Cerebellar nuclear complex (tissue), 1 donor: ENCODE results near the gene GATAD2B.
"Not testable (repeated sequence)": the region's sequence is repeated elsewhere in the genome, so short reads cannot be mapped to it uniquely, and the experiment has no call there.

Source experiments
- DNase-seq, 2 experiments: peaks; one replicate each; lab custom pipeline; 2025; lab: John Stamatoyannopoulos, UW

Gene GATAD2B

GRCh38 chr1:153833968-153834367 is 88.8 kb downstream of the GATAD2B start:
- not testable (repeated sequence) for DNase-seq

- no peak for DNase-seq
Measured at GRCh38 chr1:153833171-153833570, 89.6 kb downstream of the GATAD2B start.

- no peak for DNase-seq
Measured at GRCh38 chr1:153832293-153832692, 90.5 kb downstream of the GATAD2B start.

GRCh38 chr1:153831026-153831425 is 91.7 kb downstream of the GATAD2B start:
- DNase-seq = no peak

DNA sequence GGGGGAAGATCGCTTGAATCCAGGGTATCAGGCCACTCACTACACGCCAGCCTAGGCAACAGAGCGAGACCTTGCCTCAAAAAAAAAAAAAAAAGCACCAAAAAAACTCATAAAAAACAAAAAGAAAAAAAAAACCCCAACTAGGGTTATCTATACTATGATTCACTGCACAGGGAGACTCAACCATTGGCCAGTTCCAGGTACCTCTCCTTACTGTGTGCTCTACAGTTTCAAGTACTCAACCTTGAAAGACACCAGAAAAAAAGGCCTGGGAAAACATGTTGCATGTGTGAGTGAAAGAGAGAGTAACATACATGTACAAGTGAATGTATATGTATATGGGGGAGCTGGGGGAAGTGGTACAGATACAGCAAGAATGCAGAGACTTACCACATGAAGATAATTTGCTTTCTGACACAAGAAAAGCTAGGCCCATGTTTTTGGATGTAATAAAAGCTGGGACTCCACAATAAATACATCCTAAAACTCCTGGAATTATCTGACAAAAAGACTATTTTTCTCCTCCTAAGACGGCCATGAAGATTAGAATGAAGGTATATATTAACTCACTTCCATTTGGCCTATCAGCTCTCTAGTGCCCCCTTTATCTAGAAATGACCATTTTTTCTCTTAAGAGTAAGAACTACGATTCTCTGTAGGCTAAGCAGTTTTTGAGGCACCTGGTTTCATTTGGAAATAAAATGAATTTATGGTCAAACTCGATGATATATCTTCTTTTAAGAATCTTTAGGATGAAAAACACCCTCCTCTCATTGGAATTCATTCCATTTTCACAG is 95.4 kb downstream of the GATAD2B start:
- no peak for DNase-seq

GRCh38 chr1:153818876-153819275 is 103.9 kb downstream of the GATAD2B start:
- DNase-seq = no peak

GRCh38 chr1:153816283-153816889 is 106.4 kb downstream of the GATAD2B start:
- no peak for DNase-seq

DNA sequence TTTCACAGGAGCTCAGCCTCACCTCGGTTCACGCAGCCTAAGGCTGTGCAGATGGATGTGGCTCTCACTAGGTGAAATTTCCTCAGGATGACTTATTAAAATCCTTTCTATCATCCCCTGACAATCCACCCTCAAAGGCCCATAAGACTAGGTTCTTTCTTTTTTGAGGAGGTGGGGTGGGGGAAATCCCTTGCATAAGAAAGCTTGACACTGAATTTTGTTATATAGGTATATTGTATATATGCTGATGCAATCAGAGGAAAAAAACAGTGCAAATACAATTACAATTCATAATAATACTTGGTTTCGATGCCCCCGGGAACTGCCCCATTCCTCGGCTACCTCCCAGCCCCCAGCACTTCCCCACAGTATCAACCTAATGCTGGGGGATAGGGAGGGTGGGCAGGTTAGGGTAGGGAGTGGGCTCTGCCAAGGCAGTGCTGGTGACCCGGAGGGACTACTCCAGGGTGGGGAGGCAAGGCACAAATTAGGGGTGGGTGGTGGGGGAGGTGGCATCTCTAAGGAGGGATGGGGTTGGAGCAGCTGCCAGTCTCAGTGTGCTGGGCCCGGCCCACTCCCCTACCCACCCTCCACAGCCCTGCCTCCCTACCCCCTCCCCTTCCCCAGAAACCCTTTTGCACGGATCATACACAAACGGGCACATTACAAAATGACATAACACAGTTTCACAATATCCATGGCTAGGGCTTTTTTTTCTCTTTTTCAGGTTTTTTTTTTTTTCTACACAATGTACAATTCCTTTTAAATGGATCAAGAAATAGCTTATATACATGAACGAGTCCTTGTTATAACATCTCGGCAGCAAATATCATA is 116.7 kb downstream of the GATAD2B start:
- DNase-seq = no peak

DNA sequence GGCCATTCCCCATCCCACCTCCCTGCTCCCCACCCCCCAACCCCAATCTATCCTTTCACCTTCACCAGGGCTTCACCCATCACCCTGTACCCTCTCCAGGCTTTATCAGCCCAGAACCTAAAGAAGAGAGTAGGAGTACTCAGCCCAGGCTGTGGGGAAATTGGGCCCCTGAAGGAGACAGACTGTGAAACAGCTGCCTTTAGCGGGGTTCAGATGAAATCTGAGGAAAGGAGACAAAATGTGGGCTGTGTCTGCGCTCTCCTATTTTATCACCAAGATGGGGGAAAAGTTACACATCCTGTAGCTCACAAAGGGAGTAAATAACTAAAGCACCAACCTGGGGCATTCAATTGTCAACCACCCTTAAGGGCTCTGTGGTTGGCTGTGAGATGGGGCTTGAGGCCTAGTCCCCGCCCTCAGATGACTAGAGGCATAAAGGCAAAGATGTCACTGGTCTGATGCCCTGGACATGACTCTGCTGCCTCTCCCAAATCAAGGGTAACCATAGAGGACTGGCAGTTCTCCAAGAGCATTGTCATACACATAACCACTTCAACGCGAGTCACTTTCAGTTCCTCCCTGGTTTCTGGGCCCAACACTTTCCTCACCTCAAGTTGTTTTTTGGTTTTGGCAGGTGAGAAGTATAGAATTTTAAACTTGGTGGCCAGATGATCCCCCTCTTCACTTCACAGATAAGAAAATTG is 117.6 kb downstream of the GATAD2B start:
- DNase-seq = no peak

- DNase-seq = no peak
Measured at GRCh38 chr1:153804112-153804511, 118.7 kb downstream of the GATAD2B start.

- no peak for DNase-seq
Measured at GRCh38 chr1:153803470-153804056, 119.2 kb downstream of the GATAD2B start.

DNA sequence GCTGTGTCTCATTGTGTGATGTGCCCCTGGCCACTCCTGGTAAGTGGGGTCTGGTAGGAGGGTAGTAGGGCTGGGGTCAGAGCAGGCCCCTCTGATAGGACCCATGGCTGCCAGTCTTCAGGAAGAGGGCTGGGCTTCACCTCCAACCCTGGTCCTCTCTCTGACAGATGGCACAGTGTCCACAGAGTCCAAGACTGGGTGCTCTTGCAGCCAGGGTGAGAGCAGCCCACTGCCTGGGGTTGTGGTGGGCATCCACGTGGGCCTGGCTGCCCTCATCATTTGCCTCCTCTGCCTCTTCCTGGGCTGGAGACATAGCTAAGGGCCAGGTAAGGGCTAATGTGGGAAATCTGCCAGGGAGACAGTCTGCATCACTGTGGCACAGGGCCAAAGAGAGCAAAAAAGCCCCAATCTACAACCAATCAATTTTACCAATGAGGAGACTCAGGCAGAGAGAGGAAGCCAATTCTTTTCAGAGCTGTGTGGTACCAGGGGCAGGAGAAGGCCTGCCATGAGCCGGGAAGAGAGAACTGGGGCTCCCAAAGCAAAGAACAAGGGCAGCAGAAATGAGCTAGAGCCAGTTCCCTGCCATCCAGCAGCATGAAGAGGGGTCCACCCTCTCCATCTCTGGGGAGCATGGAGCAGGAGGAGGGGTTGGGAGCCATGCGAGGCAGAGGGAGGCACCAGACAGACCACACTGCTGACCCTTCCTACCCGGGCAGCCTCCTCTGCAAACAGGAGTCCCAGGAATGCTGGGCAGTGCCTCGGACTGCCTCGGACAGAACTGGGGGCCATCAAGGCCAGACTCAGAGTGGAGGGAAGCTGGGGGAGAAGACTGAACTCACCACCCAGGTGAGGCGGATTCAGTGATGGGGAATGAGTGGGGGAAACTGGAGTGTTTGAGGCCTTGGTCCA is 120.7 kb downstream of the GATAD2B start:
- no peak for DNase-seq

DNA sequence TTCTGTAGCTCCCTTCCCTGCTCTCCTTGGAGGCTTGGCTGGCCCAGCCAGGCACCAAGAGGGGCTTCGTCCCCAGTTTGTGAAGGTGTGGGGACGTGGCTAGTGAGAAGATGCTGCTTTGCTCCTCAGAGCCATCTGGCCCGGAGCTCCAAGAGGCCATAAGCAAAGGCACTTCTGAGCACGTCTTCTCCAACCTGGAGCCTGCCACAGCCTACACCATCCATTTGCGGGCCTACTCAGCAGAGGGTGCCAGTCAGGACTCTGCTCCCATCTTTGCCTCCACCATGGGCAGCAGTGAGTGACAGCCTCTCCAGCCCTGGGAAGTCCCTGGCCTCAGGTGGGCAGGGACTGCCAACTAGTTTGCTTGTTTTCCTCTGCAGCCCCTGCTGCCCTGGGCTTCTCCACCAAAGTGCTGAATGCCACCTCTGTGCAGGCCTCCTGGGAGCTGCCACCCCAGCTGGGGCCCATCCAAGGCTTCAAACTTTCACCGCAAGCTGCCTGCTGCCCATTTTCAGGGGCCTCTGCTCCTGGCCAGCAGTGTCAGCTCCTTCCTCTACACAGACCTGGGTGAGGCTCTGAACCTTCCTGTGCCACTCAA is 121.6 kb downstream of the GATAD2B start:
- no peak for DNase-seq

DNA sequence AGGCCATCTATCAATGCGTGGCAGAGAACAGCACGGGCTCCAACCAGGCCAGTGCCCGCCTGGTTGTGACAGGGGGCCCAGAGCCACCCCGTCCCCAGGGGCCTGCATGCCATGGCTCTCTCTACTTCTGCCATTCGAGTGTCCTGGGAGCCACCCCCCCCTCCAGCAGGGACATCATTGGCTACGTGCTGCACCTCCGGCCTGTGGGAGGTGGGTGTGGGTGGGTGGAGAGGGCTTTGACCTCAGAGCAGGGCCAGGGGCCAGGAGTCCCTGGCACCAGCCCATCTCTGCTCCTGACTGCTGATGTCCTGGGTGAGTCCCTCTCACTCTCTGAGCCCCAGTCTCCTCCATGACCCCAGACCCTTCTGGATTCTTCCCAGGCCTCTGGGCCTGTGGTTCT is 122.3 kb downstream of the GATAD2B start:
- no peak for DNase-seq

- no peak for DNase-seq
Measured at GRCh38 chr1:153799566-153800465, 123.0 kb downstream of the GATAD2B start.

- DNase-seq = no peak
Measured at GRCh38 chr1:153799016-153799415, 123.8 kb downstream of the GATAD2B start.

GRCh38 chr1:153798468-153798780 is 124.3 kb downstream of the GATAD2B start:
- no peak for DNase-seq

- DNase-seq = no peak
Measured at GRCh38 chr1:153796786-153797659, 125.7 kb downstream of the GATAD2B start.
